Smooth muscle cell (in vitro differentiated cells): ENCODE measurements around the gene MPL. TPM values are rescaled to one million over a fixed set of nuclear protein-coding genes. Genes with fewer than 3 reads are reported as not detected.

ENCODE experiments used
- DNase-seq: peaks from one replicate; lab custom pipeline; 2025; ENCODE audit not compliant: unreplicated experiment; lab: John Stamatoyannopoulos, UW
- H2AFZ ChIP-seq: fragments of 200-600 bp; sonication (generic); 2 replicates; pipeline ENCODE4 v1.6.0; 2016; ENCODE audit warnings: antibody characterized with exemption, low read depth, mild to moderate bottlenecking
- H3F3A ChIP-seq: fragments of 200-600 bp; sonication (generic); 2 replicates; pipeline ENCODE4 v1.6.0; 2017; ENCODE audit warnings: antibody characterized with exemption, low read depth
- H3K27ac ChIP-seq: fragments of 200-600 bp; sonication (generic); 2 replicates; pipeline ENCODE4 v1.5.1; 2016; ENCODE audit warnings: low read depth, mild to moderate bottlenecking
- H3K27me3 ChIP-seq: fragments of 200-600 bp; sonication (generic); 2 replicates; pipeline ENCODE4 v1.6.1; 2016; ENCODE audit warnings: low read depth, mild to moderate bottlenecking
- H3K36me3 ChIP-seq: fragments of 200-600 bp; sonication (generic); 2 replicates; pipeline ENCODE4 v1.5.1; 2016; ENCODE audit warnings: low read depth
- H3K4me1 ChIP-seq: fragments of 200-600 bp; sonication (generic); 2 replicates; pipeline ENCODE4 v1.5.1; 2016; ENCODE audit warnings: low read depth
- H3K4me2 ChIP-seq: fragments of 200-600 bp; sonication (generic); 2 replicates; pipeline ENCODE4 v1.6.0; 2016; ENCODE audit warnings: mild to moderate bottlenecking
- H3K4me3 ChIP-seq: fragments of 200-600 bp; sonication (generic); 2 replicates; pipeline ENCODE4 v1.5.1; 2016; ENCODE audit warnings: mild to moderate bottlenecking
- H3K79me2 ChIP-seq: fragments of 200-600 bp; sonication (generic); 2 replicates; pipeline ENCODE4 v1.6.0; 2016; ENCODE audit warnings: low read depth, mild to moderate bottlenecking
- H3K9ac ChIP-seq: fragments of 200-600 bp; sonication (generic); 2 replicates; pipeline ENCODE4 v1.6.0; 2016; ENCODE audit warnings: low read depth
- H3K9me3 ChIP-seq: fragments of 200-600 bp; sonication (generic); replicated peaks from 2 replicates; pipeline ENCODE4 v1.5.1; 2016; ENCODE audit warnings: low read depth
- H4K20me1 ChIP-seq: fragments of 200-600 bp; sonication (generic); 2 replicates; pipeline ENCODE4 v1.6.0; 2016; ENCODE audit warnings: low read depth
- WGBS: methylation state at CpG from one replicate; pipeline ENCODE4 v1.1.7; 2016; ENCODE audit warnings: low lambda C conversion rate; 5-methylcytosine and 5-hydroxymethylcytosine counted together
- polyA plus RNA-seq: library from polyadenylated mRNA; unstranded; fragments of >200 nt; fragmentation: Nextera tagmentation; extraction: Ambion mirVana; gene quantifications from 2 replicates; pipeline ENCODE4 v1.2.1, GENCODE V29; 2016
- total RNA-seq: library from RNA; depleted of rRNA; stranded (reverse); fragments of >200 nt; gene quantifications from 2 replicates; pipeline ENCODE4 v1.2.3, GENCODE V29; 2014
- TF ChIP-seq, protein P1 (sequence below): fragments of 200-600 bp; sonication (generic); IDR thresholded peaks from 2 replicates; pipeline ENCODE4 v1.5.1; 2017; ENCODE audit warnings: borderline replicate concordance, mild to moderate bottlenecking, antibody characterized with exemption; ENCODE audit not compliant: insufficient read depth, poor library complexity, severe bottlenecking

MPL gene
- total and polyA plus RNA-seq, 2 experiments from 2014 or later = not detected

- Histone ChIP-seq H3K9me3 (no peaks in the 10 kb centered on the region), H3K27me3 (no peaks in the 10 kb centered on the region), H3K36me3 (no peaks in the 10 kb centered on the region), H2AFZ (peak within 1 kb of the TSS; percentile 73), H4K20me1 (no peaks in the 10 kb centered on the region), H3F3A (no peaks in the 10 kb centered on the region), H3K4me2 (peak within 1 kb of the TSS; percentile 86), H3K79me2 (peaks cover 3% of the 10 kb centered on the region), H3K9ac (peak within 1 kb of the TSS; percentile 73), H3K27ac (peak within 1 kb of the TSS; percentile 66), H3K4me1 (peaks cover 4% of the 10 kb centered on the region), H3K4me3 (peak within 1 kb of the TSS; percentile 63)
- TF ChIP-seq, protein P1, sequence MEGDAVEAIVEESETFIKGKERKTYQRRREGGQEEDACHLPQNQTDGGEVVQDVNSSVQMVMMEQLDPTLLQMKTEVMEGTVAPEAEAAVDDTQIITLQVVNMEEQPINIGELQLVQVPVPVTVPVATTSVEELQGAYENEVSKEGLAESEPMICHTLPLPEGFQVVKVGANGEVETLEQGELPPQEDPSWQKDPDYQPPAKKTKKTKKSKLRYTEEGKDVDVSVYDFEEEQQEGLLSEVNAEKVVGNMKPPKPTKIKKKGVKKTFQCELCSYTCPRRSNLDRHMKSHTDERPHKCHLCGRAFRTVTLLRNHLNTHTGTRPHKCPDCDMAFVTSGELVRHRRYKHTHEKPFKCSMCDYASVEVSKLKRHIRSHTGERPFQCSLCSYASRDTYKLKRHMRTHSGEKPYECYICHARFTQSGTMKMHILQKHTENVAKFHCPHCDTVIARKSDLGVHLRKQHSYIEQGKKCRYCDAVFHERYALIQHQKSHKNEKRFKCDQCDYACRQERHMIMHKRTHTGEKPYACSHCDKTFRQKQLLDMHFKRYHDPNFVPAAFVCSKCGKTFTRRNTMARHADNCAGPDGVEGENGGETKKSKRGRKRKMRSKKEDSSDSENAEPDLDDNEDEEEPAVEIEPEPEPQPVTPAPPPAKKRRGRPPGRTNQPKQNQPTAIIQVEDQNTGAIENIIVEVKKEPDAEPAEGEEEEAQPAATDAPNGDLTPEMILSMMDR = no peak
- peak; percentile 91 for DNase-seq
- 1% methylated on average over 50 of the region's 59 CpGs for WGBS
These were observed 21.4 kb downstream of the MPL start, which contains the start of gene CDC20 for GRCh38 chr1:43358746-43359693. CDC20 (plus strand) TSS chr1:43358981; CDS start chr1:43359216, 235 bp downstream.

DNA sequence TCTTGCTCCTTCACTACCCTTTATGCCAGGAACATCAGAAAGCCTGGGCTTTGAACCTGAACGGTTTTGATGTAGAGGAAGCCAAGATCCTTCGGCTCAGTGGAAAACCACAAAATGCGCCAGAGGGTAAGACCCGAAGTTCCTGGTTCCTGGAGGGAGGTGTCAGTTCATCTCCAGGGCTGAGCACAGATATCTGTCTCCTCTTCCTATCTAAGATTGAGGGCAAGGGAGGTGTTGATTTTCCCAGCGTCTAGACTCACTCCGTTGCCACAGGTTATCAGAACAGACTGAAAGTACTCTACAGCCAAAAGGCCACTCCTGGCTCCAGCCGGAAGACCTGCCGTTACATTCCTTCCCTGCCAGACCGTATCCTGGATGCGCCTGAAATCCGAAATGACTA is 22.1 kb downstream of the MPL start:
- Histone ChIP-seq H3K36me3 (no peaks in the 10 kb centered on the region), H3K9me3 (no peaks in the 10 kb centered on the region), H3K79me2 (peaks cover 3% of the 10 kb centered on the region), H4K20me1 (peaks cover 2% of the 10 kb centered on the region), H3K4me2 (peak overlapping the region; percentile 86), H3K27me3 (no peaks in the 10 kb centered on the region), H3K9ac (no peak overlapping the region), H3K4me1 (peaks cover 4% of the 10 kb centered on the region), H3K4me3 (peak overlapping the region; percentile 63), H2AFZ (no peak overlapping the region), H3F3A (no peaks in the 10 kb centered on the region), H3K27ac (no peak overlapping the region)
- no peak for DNase-seq
- TF ChIP-seq, protein P1 = no peak
- 57% methylated on average over 11 of the region's 11 CpGs for WGBS

DNA sequence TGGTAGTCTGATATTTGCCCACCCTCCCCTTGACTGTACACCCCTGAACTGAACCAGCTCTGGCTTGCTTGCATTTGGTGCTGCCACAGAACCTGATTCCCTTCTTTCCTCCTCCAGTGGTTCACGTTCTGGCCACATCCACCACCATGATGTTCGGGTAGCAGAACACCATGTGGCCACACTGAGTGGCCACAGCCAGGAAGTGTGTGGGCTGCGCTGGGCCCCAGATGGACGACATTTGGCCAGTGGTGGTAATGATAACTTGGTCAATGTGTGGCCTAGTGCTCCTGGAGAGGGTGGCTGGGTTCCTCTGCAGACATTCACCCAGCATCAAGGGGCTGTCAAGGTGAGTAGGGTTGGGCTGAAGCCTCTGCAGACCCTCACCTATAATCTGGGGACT is 23.0 kb downstream of the MPL start:
- no peaks in the 10 kb centered on the region for H3F3A ChIP-seq
- H4K20me1 ChIP-seq = peaks cover 11% of the 10 kb centered on the region
- 85% methylated on average over 4 of the region's 4 CpGs for WGBS
- TF ChIP-seq, protein P1 = no peak
- DNase-seq = no peak
- H3K4me3 ChIP-seq = no peak overlapping the region
- no peak overlapping the region for H3K27ac ChIP-seq
- H3K36me3 ChIP-seq = no peaks in the 10 kb centered on the region
- no peak overlapping the region for H3K9ac ChIP-seq
- no peak overlapping the region for H3K4me2 ChIP-seq
- H3K9me3 ChIP-seq = no peaks in the 10 kb centered on the region
- no peak overlapping the region for H2AFZ ChIP-seq
- H3K79me2 ChIP-seq = peaks cover 3% of the 10 kb centered on the region
- no peaks in the 10 kb centered on the region for H3K27me3 ChIP-seq
- peaks cover 4% of the 10 kb centered on the region for H3K4me1 ChIP-seq
